Spinal cord (tissue), 10 donors: ENCODE measurements around the gene VKORC1L1. TPM values are rescaled to one million over a fixed set of nuclear protein-coding genes. Genes with fewer than 3 reads are reported as not detected.
"Not testable (repeated sequence)": the region's sequence is repeated elsewhere in the genome, so short reads cannot be mapped to it uniquely, and the experiment has no call there.

ENCODE experiments used
- DNase-seq, 6 donors: peaks; one replicate each; pipeline versions ENCODE4 v3.0.0 to v3.0.0-alpha.2; 2013 to 2015; ENCODE audit warnings: low spot score in 6 of 6, low read depth in 4 of 6
- H3K27ac ChIP-seq: one replicate; pipeline ENCODE4 v1.5.1; 2013; ENCODE audit warnings: low read depth, low read length, control low read depth
- H3K27me3 ChIP-seq: one replicate; pipeline ENCODE4 v1.6.1; 2013; ENCODE audit warnings: low read length; ENCODE audit not compliant: control insufficient read depth, insufficient read depth
- H3K36me3 ChIP-seq: one replicate; pipeline ENCODE4 v1.6.1; 2013; ENCODE audit warnings: low read length; ENCODE audit not compliant: control insufficient read depth, insufficient read depth
- H3K4me1 ChIP-seq: one replicate; pipeline ENCODE4 v1.6.1; 2013; ENCODE audit warnings: low read length; ENCODE audit not compliant: control insufficient read depth, insufficient read depth
- H3K4me3 ChIP-seq: one replicate; pipeline ENCODE4 v1.5.1; 2013; ENCODE audit warnings: low read depth, low read length, control low read depth
- H3K9me3 ChIP-seq: one replicate; pipeline ENCODE4 v1.6.1; 2013; ENCODE audit warnings: low read length; ENCODE audit not compliant: control insufficient read depth, insufficient read depth
- WGBS: methylation state at CpG from one replicate; pipeline ENCODE4 v1.1.5; 2013; ENCODE audit warnings: missing lambda C conversion rate; ENCODE audit not compliant: insufficient coverage; 5-methylcytosine and 5-hydroxymethylcytosine counted together
- polyA plus RNA-seq, 2 donors: library from polyadenylated mRNA; unstranded; fragments of 120-200 nt; gene quantifications; one replicate each; pipeline ENCODE4 v1.2.1, GENCODE V29; 2013; ENCODE audit not compliant: insufficient read length in 2 of 2
- total RNA-seq, 2 donors: library from RNA; depleted of rRNA in 1 of 2; stranded (reverse); fragments of 120-200 nt in 1 of 2; fragments of >200 nt in 1 of 2; gene quantifications; one replicate each; pipeline versions ENCODE4 v1.2.3 to v1.2.4, GENCODE V29; 2013 to 2014
- donor health status: healthy.

The VKORC1L1 gene
- total and polyA plus RNA-seq, 4 donors = 16.5 to 36.3 (median 33.3) TPM

DNA sequence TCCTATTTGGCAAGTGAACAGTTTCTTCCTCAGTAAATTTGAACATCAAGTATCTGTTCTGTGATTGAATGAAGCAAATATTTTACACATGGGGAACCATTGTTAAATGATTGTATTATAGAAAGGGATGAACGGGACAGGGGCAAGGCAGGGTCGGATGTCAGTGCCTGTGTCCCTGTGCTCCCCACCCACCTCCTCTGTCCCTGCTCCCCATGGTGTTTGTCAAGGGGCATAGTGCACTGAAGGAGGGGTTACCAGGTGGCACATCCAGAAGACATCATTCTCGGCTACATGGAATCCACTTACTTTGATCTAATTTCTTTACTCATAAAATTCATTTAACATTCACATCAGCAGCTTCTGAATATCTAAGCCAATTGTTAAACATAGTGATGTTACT, 19.4 kb upstream of the VKORC1L1 start:
- no CpG with 5 or more reads among the region's 3 CpGs for WGBS
- H3K4me3 ChIP-seq, H3K36me3 ChIP-seq, H3K27ac ChIP-seq, DNase-seq, H3K9me3 ChIP-seq, H3K4me1 ChIP-seq, H3K27me3 ChIP-seq: not testable (repeated sequence)

GRCh38 chr7:65853892-65854291, 19.0 kb upstream of the VKORC1L1 start:
- not testable (repeated sequence) for DNase-seq, H3K27ac ChIP-seq, H3K36me3 ChIP-seq, H3K4me1 ChIP-seq, H3K27me3 ChIP-seq, H3K4me3 ChIP-seq, H3K9me3 ChIP-seq
- 100% methylated on average over 4 of the region's 7 CpGs for WGBS

DNA sequence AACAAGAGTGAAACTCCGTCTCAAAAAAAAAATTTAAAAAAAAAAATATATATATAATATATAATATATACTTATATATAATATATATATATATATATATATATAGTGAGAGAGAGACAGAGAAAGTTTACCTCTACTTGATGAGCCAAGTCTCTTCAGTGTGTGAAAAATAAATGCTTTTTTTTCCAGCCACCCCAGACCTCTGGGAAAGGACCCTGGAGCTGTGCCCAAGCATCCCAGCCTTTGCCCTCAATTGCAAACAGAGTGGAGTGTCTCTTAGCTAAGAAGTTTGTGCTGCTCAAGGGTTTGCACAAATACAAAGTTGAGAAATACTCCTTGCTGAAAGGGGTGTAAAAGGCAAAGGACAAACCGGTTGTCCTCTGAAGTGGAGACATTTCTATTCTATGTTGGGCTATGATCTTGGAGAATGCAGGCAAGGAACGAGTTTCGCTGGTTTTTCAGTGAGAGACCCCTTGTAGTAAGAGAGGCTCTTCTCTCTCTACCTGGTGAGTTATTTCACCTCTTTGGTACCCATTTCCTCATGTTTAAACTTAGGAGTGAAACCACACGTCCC, 15.5 kb upstream of the VKORC1L1 start:
- not testable (repeated sequence) for H3K27ac ChIP-seq, DNase-seq, H3K36me3 ChIP-seq, H3K27me3 ChIP-seq, H3K9me3 ChIP-seq, H3K4me1 ChIP-seq, H3K4me3 ChIP-seq
- no CpG with 5 or more reads among the region's 5 CpGs for WGBS

DNA sequence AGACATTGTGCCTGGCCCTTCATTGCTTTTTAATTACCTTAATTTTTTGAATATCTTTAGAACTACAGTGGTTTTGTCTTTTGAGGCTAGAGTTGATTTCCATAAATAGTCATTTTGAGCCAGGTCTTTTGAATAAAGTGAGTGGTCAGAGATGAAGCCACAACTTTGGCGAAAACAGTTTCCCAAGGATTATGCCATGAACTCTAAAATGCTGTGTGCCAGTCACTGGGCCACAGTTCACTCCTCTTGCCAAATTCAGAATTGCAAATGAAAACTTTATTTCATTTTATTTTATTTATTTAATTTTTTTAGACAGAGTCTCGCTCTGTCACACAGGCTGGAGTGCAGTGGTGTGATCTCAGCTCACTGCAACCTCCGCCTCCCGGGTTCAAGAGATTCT, 14.2 kb upstream of the VKORC1L1 start:
- not testable (repeated sequence) for H3K27ac ChIP-seq, H3K4me1 ChIP-seq, H3K4me3 ChIP-seq, H3K9me3 ChIP-seq, DNase-seq, H3K27me3 ChIP-seq, H3K36me3 ChIP-seq
- WGBS = no CpG with 5 or more reads among the region's 4 CpGs

GRCh38 chr7:65866244-65866643, 6.6 kb upstream of the VKORC1L1 start:
- not testable (repeated sequence) for H3K4me1 ChIP-seq, H3K9me3 ChIP-seq, H3K27me3 ChIP-seq, DNase-seq, H3K4me3 ChIP-seq, H3K27ac ChIP-seq, H3K36me3 ChIP-seq
- no CpG with 5 or more reads among the region's 3 CpGs for WGBS

DNA sequence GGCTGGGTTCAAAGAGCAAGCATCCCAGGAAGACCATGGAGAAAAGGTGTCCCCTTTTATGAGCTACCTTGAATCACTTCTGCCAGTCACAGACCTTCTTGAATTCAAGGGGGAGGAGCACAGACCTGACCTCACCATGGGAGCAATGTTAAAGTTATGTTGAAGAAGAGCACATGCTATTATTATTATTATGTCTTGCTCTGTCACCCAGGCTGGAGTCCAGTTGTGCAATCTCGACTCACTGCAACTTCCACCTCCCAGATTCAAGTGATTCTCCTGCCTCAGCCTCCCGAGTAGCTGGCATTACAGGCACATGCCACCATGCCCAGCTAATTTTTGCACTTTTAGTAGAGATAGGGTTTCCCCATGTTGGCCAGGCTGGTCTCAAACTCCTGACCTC, 5.2 kb upstream of the VKORC1L1 start:
- H3K36me3 ChIP-seq, H3K4me1 ChIP-seq, H3K27me3 ChIP-seq, H3K9me3 ChIP-seq, H3K4me3 ChIP-seq, DNase-seq, H3K27ac ChIP-seq: not testable (repeated sequence)
- 100% methylated on average over 1 of the region's 2 CpGs for WGBS

DNA sequence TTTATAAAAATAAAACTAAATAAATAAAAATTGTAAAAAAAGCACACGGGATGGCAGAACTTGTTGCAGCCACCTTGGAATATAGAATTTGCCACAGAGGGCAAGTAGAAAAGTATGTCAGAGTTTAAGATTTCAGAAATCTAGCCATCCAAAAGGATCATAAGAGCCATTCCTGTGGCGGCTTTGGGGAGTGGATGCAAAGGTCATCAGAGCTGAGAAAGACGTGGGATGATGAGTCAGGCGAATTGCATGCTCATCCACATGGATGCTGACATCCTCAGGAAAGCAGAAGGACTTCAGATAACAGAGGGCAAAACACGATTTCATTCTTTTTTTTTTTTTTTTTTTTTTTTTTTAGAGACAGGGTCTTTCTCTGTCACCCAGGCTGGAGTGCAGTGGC, 3.6 kb upstream of the VKORC1L1 start:
- not testable (repeated sequence) for H3K27me3 ChIP-seq, DNase-seq, H3K4me1 ChIP-seq, H3K27ac ChIP-seq, H3K9me3 ChIP-seq, H3K36me3 ChIP-seq, H3K4me3 ChIP-seq
- 92% methylated on average over 2 of the region's 5 CpGs for WGBS

- no CpG with 5 or more reads among the region's 2 CpGs for WGBS
- not testable (repeated sequence) for H3K9me3 ChIP-seq, H3K27me3 ChIP-seq, DNase-seq, H3K36me3 ChIP-seq, H3K27ac ChIP-seq, H3K4me3 ChIP-seq, H3K4me1 ChIP-seq
Observed at GRCh38 chr7:65871451-65871850, 1.4 kb upstream of the VKORC1L1 start.

DNA sequence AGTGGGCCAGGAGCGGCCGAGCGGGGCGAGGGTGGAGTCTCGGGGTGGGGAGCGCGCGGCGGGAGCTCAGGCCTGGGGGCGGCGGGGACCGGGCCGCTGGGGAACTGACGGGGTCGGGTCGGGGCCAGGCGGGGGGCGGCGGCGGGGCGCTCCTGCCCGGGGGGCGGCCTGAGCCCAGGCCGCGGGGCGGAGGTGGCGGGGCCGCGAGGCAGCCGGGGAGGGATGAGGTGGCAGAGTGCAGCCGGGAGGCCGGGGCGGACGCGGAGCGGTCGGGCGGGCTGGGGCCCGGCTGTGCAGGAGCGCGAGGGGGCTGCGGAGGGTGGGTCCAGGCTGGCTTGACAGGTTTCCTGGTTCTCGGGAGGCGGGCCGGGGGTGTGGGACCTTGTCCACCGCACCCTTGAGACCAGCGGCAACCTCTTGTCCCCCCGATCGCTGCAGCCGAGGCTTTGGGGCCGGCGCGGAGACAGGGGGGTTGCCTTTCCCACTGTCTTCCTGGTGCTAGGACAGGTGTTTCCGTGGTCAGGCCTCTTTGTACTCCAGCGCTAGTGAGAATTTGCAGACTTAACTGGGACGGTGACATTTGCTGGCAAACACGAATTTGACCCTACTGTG, 814 bp downstream of the VKORC1L1 start:
- H3K9me3 ChIP-seq, H3K4me1 ChIP-seq, H3K27me3 ChIP-seq, H3K36me3 ChIP-seq: not testable (repeated sequence)
- peak overlapping the region; percentile 47 for H3K27ac ChIP-seq
- DNase-seq = peak in 2 of 6 donors; percentile 5 to 10
- under 1% methylated on average over 33 of the region's 57 CpGs for WGBS
- H3K4me3 ChIP-seq = peak overlapping the region; percentile 68

DNA sequence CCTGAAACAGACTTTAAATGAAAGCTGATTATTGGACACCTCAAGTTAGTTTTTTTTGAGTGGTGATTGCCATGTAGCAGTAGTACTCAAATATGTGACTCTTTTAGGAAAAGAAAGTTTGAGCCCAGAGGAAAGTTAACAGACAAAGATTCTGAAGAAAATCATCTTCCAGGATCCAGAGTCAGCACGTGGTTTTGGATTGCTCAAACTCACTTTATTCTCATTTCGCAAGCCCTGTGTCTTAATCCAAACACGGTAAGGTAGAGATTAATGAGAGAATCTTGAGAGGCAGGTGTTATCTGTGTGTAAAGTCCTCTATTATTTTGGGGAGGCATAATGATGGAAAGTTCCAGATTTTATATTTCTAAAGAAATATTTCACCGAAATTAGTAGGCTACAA, 2.8 kb downstream of the VKORC1L1 start:
- not testable (repeated sequence) for H3K9me3 ChIP-seq, H3K27ac ChIP-seq, H3K4me3 ChIP-seq, H3K36me3 ChIP-seq, H3K4me1 ChIP-seq, DNase-seq, H3K27me3 ChIP-seq
- WGBS = no CpG with 5 or more reads among the region's 4 CpGs
